G401 (cell line): Measurements from ENCODE around the gene ZNF608. TPM values are rescaled to one million over a fixed set of nuclear protein-coding genes. Genes with fewer than 3 reads are reported as not detected.

ENCODE experiments used
- DNase-seq: peaks from one replicate; pipeline ENCODE4 v3.0.0-alpha.2; 2015; ENCODE audit warnings: low spot score
- in situ Hi-C: cut with HindIII; loops from 2 replicates; pipeline ENCODE4 v1.10.0; 2016; ENCODE audit warnings: low sequenced_read_pairs, mixed read lengths
- total RNA-seq: library from RNA; depleted of rRNA; stranded (reverse); fragments of >200 nt; shearing (Covaris generic); gene quantifications from 2 replicates; pipeline ENCODE4 v1.2.3, GENCODE V29; 2014

ZNF608 gene
- total RNA-seq, 1 experiment from 2014 or later: 34.8 TPM

GRCh38 chr5:124726631-124727362 lies 19.6 kb downstream of the ZNF608 start:
- DNase-seq: peak; percentile 88
- in situ Hi-C loops: no loop called here

DNA sequence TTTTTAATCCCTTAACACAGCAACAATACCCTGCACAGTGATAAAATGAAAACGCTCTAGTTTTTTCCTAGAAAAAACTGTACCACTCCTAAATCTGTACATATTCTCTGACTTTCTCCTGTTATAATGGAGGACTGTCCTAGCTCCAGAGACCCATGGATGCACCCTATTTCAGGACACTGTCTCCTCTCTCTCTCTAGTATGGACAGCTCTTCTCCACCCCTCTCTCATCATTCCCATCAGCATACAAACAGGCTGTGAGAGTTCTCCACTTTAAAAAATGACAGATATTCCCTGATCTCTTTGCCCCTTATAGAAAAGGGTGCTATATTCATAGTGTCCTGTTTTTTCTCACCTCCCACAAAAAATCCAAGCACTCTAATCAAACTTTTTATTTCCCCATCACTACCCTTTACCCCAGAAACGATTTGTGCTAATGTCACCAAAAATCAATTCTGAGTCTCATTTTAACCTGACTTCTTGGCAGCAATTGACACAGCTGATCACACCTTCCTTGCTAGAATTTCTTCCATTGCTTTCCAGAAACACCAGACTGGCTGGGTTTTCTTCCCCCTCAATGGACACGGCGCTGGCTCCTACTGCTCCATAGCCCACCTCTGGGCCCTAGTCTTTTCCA lies 20.7 kb downstream of the ZNF608 start:
- no peak for DNase-seq
- in situ Hi-C loops: no loop called here

- in situ Hi-C loops: no loop called here
- no peak for DNase-seq
These were observed 21.4 kb downstream of the ZNF608 start for GRCh38 chr5:124725040-124725434.

DNA sequence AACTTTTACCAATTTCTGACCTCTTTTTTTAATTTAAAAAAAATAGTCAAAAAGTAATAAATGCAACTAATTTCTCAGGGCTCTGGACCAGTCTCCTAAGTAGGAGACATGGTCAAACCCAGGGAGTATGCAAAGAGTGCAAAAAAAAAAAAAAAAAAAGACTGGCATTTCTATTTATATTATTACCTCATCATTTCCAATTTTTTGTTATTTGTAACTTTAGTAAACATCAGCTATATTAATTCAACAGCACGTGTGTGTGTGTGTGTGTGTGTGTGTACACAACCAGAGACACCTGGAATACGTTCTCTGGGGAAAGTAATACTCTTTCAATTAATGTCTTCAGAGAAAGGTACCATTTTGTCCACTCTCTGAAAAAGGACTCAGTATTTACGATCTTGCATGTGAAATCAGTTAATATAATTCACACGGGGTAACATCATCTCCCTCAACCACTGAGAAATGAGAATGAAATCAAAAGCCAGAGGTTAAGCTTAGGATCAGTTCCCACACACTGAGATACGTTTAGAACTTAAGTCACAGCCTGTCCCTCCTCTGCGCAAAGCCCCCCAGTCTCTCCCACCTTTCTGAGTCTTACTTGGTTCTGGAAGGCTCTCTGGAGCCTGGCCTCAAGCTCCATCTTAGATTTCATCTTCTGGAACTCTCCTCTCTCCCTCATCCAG lies 21.9 kb downstream of the ZNF608 start:
- in situ Hi-C loops: no loop called here
- DNase-seq: no peak

DNA sequence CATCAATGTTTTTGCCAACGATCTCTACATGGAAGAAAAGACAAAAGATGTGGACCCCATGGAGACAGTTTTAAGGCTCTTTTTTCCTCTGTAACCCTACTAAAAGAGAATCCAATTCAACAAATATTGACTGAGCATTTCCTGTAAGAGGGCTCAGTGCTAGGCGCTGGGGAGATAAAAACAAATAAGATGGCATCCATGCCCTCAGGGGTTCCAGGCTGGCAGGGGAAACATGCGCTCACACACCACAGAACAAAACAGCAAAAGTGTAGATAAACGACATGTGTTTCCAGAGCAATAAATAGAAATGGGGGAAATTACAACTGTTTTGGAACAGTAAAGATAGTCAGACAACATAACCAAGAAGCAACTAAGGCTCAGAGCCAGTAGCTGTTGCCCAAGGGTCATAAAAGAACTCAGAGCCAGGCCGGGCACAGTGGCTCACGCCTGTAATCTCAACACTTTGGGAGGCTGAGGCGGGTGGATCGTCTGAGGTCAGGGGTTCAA lies 25.2 kb downstream of the ZNF608 start:
- DNase-seq: no peak
- in situ Hi-C loops: no loop called here

GRCh38 chr5:124720593-124720992 lies 25.8 kb downstream of the ZNF608 start:
- in situ Hi-C loops: no loop called here
- DNase-seq: no peak

DNA sequence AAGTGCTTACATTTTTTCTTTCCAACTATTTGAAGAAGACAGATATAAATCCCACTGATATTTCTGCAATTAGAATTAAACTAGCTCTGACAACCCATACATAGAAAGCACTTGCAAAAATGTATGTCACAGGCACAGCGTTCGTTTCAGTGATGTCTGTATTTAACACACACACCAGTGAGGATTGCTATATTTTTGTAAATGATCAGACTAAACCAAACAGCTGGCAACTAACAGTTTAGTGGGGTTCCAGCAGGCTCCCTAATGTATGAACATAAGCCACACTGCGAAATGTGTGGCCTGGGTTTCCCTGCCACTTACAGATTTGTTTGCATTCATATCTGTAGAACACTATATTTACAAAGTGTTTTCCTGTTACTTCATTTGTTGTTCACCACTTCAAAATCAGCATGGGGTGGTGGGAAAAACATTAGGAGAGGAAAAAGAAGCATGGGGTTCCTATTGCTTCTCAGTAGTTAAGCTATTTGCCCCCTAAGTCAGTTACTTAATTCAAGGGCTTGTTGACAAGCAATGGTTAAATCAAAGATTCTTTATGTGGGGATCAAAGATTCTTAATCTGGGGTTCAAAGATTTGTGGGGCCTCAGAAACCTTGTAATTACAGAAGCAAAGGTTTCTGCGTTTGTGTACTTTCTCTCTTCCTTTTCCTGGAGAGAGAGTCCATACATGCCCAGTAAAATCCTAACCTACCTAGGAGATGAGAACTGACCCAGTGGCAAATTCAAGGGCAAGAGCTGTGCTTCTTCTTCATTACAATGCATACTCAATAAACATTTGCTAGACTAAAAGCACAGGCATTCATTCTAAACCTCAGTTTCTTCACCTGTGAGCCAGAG lies 27.1 kb downstream of the ZNF608 start:
- in situ Hi-C loops: no loop called here
- DNase-seq: peak; percentile 56

- in situ Hi-C loops: no loop called here
- peak; percentile 84 for DNase-seq
These were observed 28.1 kb downstream of the ZNF608 start for GRCh38 chr5:124718380-124718789.

DNA sequence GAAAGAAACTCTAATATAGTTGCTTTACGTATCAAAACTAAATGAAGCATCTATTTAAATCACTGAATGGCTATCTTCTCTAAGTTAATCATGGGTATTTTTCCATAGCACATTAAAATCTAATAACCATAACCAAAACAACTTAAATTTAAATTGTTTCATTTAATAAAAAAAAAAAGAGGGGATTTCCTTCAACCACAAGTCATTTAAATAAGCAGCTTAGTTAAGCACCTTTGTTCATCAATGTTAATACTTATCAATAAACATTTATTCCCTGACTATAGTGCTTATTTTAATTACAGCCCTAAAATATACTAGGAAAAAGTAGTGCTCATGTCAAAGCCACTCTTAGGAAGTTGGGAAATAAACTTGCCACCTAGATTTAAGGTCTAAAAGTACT lies 30.3 kb downstream of the ZNF608 start:
- in situ Hi-C loops: no loop called here
- DNase-seq: no peak

GRCh38 chr5:124714910-124715309 lies 31.5 kb downstream of the ZNF608 start:
- no peak for DNase-seq
- in situ Hi-C loops: no loop called here

DNA sequence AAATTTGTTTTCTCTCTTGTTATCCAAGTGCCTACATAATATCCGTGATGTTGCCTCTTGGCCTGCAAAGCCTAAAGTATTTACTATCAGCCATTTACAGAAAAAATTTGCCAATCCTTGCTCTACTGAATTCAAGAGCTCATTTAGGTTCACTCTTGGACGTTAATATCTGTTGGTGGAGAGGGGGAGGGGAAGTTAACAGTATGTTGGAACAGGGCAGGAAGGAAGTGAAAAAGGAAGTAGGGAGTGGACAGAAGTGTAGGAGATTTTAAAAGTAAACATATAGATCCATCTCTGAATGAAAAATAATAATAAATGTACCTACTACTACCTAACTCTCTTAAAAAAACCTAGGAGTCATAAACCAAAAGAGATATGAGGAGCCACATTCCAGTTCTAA lies 32.8 kb downstream of the ZNF608 start:
- in situ Hi-C loops: no loop called here
- DNase-seq: no peak

DNA sequence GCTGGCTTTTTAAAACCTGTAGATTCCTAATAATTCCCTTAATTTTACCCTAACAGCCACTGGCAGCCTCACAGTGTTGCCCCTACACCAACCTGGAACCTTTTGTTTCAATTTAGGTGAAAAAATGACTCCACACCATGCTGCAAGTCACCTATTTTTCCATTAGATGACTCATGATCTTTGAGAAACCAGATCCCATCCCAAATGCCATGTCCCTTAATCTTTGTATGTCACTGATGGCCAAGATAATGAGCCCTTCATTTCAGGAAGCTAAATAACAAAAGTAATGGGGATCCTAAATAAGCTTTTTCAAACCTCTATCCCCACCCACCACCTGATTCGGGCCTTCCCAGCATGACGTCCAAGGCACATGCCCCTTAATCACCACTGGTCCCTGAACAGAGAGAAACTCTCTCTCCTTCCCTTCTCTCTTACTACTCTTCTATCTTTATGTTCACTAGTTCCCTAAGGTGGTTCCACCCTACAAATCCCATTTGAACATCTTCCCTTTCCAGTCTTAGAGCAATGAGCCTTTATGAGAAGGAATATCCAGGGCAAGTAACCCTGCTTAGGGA lies 33.6 kb downstream of the ZNF608 start:
- DNase-seq: no peak
- in situ Hi-C loops: no loop called here

- in situ Hi-C loops: no loop called here
- DNase-seq: no peak
These were observed 38.4 kb downstream of the ZNF608 start for GRCh38 chr5:124708086-124708485.

- no peak for DNase-seq
- in situ Hi-C loops: no loop called here
These were observed 38.9 kb downstream of the ZNF608 start for GRCh38 chr5:124707520-124707919.

- peak; percentile 67 for DNase-seq
- in situ Hi-C loops: no loop called here
These were observed 39.6 kb downstream of the ZNF608 start for GRCh38 chr5:124706729-124707361.

DNA sequence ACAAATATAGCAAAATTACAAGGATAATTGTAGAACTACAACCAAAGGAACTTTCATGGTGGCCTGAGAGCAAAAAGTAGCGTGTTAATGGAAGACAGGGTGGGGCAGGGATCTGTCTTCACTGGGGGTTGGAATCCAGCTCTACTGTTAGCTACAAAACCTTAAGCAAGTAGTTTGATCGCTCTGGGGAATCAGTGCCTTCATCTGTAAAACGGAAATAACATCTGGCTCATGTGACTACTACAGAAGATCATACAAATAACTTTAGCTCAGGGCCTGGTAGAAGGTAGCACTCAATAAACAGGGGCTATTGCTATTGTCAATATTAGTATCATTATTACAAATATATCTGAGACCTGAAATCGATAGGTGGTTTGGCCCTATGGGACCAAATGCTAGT lies 40.4 kb downstream of the ZNF608 start:
- no peak for DNase-seq
- in situ Hi-C loops: no loop called here

DNA sequence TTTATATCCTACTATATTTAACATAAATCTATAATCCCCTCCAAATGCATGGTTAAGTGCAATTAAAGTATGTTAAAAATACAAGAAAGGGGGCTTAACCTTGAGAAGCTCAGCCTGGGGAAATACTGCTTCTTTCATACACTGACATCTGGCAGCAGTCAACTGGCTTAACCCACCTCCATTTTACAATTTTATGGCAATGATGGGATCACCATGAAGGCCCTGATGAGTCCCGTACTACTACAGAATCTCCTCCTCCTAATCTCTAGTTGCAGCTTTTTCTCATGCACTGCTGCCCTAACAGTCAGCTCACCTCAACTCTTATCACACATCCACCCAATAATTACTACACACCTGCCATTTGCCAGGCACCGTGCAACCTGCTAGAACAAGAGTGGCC lies 40.9 kb downstream of the ZNF608 start:
- no peak for DNase-seq
- in situ Hi-C loops: no loop called here

DNA sequence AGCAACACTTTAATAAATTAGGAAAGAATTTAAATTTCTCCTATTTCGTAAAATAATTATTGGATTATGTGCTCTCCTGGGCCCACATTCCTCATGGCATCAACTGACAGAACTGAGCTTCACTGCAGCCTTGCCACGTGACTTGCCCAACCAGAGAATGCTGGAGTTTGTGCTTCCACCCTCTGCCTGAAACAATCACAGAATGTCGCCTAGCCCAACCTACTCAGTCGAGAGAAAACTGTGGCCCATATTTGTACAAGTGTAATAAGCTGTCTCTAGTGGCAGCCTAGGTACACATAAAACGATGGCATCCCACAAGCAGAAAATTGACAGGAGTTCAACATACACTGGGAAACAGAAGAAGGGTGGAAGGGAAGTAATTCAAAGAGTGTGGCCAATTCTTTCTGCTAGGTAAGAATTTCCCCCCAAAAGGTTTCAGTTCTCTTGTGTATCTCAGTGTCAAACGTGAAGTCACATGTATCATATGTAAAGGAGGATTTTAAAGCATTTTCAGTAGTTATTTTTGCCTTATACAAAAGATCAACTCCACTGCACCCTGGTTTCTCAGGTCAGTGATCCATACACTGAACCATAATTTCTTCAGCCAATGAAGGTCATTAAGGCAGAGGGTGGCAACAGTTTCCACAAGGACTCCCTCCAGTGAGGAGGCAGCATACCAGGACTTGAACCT lies 41.7 kb downstream of the ZNF608 start:
- no peak for DNase-seq
- in situ Hi-C loops: no loop called here
